Liver (tissue), 9 donors: ENCODE results near the gene SUSD4. TPM values are rescaled to one million over a fixed set of nuclear protein-coding genes. Genes with fewer than 3 reads are reported as not detected.

Experiments used
- DNase-seq: peaks from one replicate; pipeline ENCODE4 v3.0.0-alpha.2; 2017; ENCODE audit warnings: low spot score
- H3K27ac ChIP-seq, 2 donors: one replicate each; pipeline ENCODE4 v1.7.0; 2013; ENCODE audit warnings: inconsistent platforms in 2 of 2, low read length in 2 of 2, control low read depth in 1 of 2, low read depth in 1 of 2, mild to moderate bottlenecking in 1 of 2
- H3K27me3 ChIP-seq, 4 donors: one replicate each; pipeline versions ENCODE4 v1.6.1 to v1.7.0; 2013; ENCODE audit warnings: low read length in 3 of 4, inconsistent platforms in 1 of 4, mild to moderate bottlenecking in 1 of 4, moderate library complexity in 1 of 4; ENCODE audit not compliant: control insufficient read depth in 4 of 4, insufficient read depth in 4 of 4
- H3K36me3 ChIP-seq, 4 donors: one replicate each; pipeline versions ENCODE4 v1.6.1 to v1.7.0; 2013; ENCODE audit warnings: low read length in 3 of 4, mild to moderate bottlenecking in 3 of 4, low read depth in 1 of 4, moderate library complexity in 1 of 4; ENCODE audit not compliant: control insufficient read depth in 4 of 4, insufficient read depth in 3 of 4
- H3K4me1 ChIP-seq, 4 donors: one replicate each; pipeline versions ENCODE4 v1.6.1 to v1.7.0; 2013; ENCODE audit warnings: low read length in 3 of 4, mild to moderate bottlenecking in 3 of 4, moderate library complexity in 1 of 4; ENCODE audit not compliant: control insufficient read depth in 4 of 4, insufficient read depth in 4 of 4
- H3K4me3 ChIP-seq, 3 donors: one replicate each; pipeline versions ENCODE4 v1.6.1 to v1.7.0; 2013; ENCODE audit warnings: low read length in 3 of 3, control low read depth in 1 of 3, low read depth in 1 of 3, mild to moderate bottlenecking in 1 of 3
- H3K9ac ChIP-seq, 2 donors: one replicate each; pipeline ENCODE4 v1.7.0; 2013; ENCODE audit warnings: low read length in 2 of 2, mild to moderate bottlenecking in 2 of 2, moderate library complexity in 2 of 2, control low read depth in 1 of 2, low read depth in 1 of 2
- H3K9me3 ChIP-seq, 4 donors: one replicate each; pipeline versions ENCODE4 v1.6.1 to v1.7.0; 2013; ENCODE audit warnings: low read length in 3 of 4; ENCODE audit not compliant: control insufficient read depth in 4 of 4
- ATF3 ChIP-seq: IDR thresholded peaks from 2 replicates; pipeline ENCODE4 v1.6.1; 2016; ENCODE audit warnings: antibody characterized with exemption
- CTCF ChIP-seq: fragments of 150-350 bp; IDR thresholded peaks from 2 replicates; pipeline ENCODE4 v1.5.1; 2017; ENCODE audit warnings: improper control_type of control experiment, low read depth, low read length; ENCODE audit not compliant: missing input control
- FOXA1 ChIP-seq: IDR thresholded peaks from 2 replicates; pipeline ENCODE4 v1.6.1; 2016; ENCODE audit warnings: antibody characterized with exemption
- FOXA2 ChIP-seq: IDR thresholded peaks from 2 replicates; pipeline ENCODE4 v1.6.1; 2016; ENCODE audit warnings: antibody characterized with exemption
- GABPA ChIP-seq, 2 donors: IDR thresholded peaks in 1 of 2; conservative IDR thresholded peaks in 1 of 2; 2 replicates each; pipeline ENCODE4 v1.6.1; 2016; ENCODE audit warnings: antibody characterized with exemption in 2 of 2, mild to moderate bottlenecking in 1 of 2, moderate library complexity in 1 of 2
- HNF4A ChIP-seq, 2 donors: conservative IDR thresholded peaks; 2 replicates each; pipeline ENCODE4 v1.6.1; 2016; ENCODE audit warnings: antibody characterized with exemption in 2 of 2, mild to moderate bottlenecking in 2 of 2
- HNF4G ChIP-seq: IDR thresholded peaks from 2 replicates; pipeline ENCODE4 v1.6.1; 2016; ENCODE audit warnings: antibody characterized with exemption
- JUND ChIP-seq, 2 donors: IDR thresholded peaks; 2 replicates each; pipeline ENCODE4 v1.6.1; 2016; ENCODE audit warnings: antibody characterized with exemption in 2 of 2
- NR2F2 ChIP-seq: IDR thresholded peaks from 2 replicates; pipeline ENCODE4 v1.6.1; 2016; ENCODE audit warnings: antibody characterized with exemption
- RAD21 ChIP-seq, 2 donors: IDR thresholded peaks; 2 replicates each; pipeline ENCODE4 v1.6.1; 2016; ENCODE audit warnings: antibody characterized with exemption in 2 of 2, mild to moderate bottlenecking in 2 of 2
- RXRA ChIP-seq, 2 donors: IDR thresholded peaks; 2 replicates each; pipeline ENCODE4 v1.6.1; 2017 to 2018; ENCODE audit warnings: antibody characterized with exemption in 2 of 2, mild to moderate bottlenecking in 1 of 2
- TAF1 ChIP-seq: conservative IDR thresholded peaks from 2 replicates; pipeline ENCODE4 v1.6.1; 2016; ENCODE audit warnings: antibody characterized with exemption, mild to moderate bottlenecking
- YY1 ChIP-seq: IDR thresholded peaks from 2 replicates; pipeline ENCODE4 v1.6.1; 2016; ENCODE audit warnings: antibody characterized with exemption, mild to moderate bottlenecking
- ZBTB33 ChIP-seq: IDR thresholded peaks from 2 replicates; pipeline ENCODE4 v1.6.1; 2016; ENCODE audit warnings: antibody characterized with exemption
- WGBS: extraction: QIAGEN DNeasy Blood & Tissue Kit; methylation state at CpG from one replicate; pipeline ENCODE4 v1.1.7; 2013; 5-methylcytosine and 5-hydroxymethylcytosine counted together
- polyA plus RNA-seq, 2 donors: library from polyadenylated mRNA; stranded (reverse) in 1 of 2; unstranded in 1 of 2; fragments of 200-250 nt in 1 of 2; fragments of >200 nt in 1 of 2; fragmentation: Nextera tagmentation in 1 of 2; extraction: Ambion mirVana in 1 of 2; gene quantifications; one replicate each; pipeline versions ENCODE4 v1.2.1 to v1.2.3, GENCODE V29; 2013 to 2015
- total RNA-seq, 2 donors: library from RNA; depleted of rRNA; stranded (reverse); fragments of >200 nt; gene quantifications; one replicate each; pipeline ENCODE4 v1.2.3, GENCODE V29; 2014
- TF ChIP-seq, protein P1 (sequence below): IDR thresholded peaks from 2 replicates; pipeline ENCODE4 v1.6.1; 2016; ENCODE audit warnings: antibody characterized with exemption
- TF ChIP-seq, protein P2 (sequence below): IDR thresholded peaks from 2 replicates; pipeline ENCODE4 v1.6.1; 2016; ENCODE audit warnings: antibody characterized with exemption, mild to moderate bottlenecking
- donor health status: healthy.
- donor health status: healthy.
- donor health status: healthy.
- donor health status: healthy.
- donor health status: healthy.

SUSD4 gene
- total and polyA plus RNA-seq, 4 donors = 1.1 to 3.8 (median 1.8) TPM

DNA sequence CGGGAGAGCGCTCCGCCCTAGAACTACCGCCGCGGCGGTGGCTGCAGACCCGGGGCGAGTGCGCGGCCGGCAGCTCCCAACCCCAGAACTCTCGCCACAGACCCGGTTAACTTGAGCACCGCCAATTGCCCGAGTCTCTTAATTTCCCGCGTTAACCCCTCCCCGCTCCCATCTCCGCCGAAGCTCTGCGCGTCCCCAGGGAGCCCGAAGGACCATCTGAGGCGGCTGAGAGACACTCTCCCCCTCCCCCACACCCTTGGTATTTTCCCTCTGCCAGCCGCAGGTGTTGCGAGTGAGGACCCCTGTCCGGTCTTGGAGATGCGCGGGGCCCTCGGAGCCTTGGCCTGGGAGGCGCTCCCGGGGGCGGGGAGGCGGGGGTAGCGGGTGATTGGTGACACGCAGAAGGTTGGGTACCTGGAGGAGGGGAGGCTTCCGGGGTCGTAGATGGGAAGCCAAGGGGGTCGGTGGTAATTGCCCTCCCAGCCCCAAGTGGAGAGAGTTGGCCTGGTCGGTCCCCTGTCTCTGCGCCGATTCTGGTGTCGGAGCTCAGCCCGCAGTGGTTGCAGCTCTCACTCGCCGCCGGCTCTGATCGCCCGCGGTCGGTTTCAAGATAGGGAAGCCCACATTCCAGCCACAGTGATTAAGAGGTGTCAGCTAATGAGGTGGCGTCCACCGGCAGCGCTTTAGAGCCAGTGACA is 858 bp upstream of the SUSD4 start:
- TF ChIP-seq YY1 = no peak
- TF ChIP-seq RXRA (IDR thresholded peaks at IDR 0.05) = no peak
- no peak for TF ChIP-seq FOXA2
- TF ChIP-seq NR2F2 = no peak
- TF ChIP-seq JUND (IDR thresholded peaks at IDR 0.05) = no peak
- TF ChIP-seq HNF4G = no peak
- TF ChIP-seq GABPA (IDR thresholded peaks at IDR 0.05 in 1 of 2, conservative IDR thresholded peaks at IDR 0.05 in 1 of 2) = no peak
- TF ChIP-seq HNF4A (conservative IDR thresholded peaks at IDR 0.05) = no peak
- TF ChIP-seq, protein P1, sequence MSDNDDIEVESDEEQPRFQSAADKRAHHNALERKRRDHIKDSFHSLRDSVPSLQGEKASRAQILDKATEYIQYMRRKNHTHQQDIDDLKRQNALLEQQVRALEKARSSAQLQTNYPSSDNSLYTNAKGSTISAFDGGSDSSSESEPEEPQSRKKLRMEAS = no peak
- no peak for TF ChIP-seq ATF3
- TF ChIP-seq FOXA1 = no peak
- TF ChIP-seq TAF1 = no peak
- no peak for TF ChIP-seq CTCF
- no peak for TF ChIP-seq ZBTB33
- TF ChIP-seq RAD21 (IDR thresholded peaks at IDR 0.05) = no peak
- TF ChIP-seq, protein P2, sequence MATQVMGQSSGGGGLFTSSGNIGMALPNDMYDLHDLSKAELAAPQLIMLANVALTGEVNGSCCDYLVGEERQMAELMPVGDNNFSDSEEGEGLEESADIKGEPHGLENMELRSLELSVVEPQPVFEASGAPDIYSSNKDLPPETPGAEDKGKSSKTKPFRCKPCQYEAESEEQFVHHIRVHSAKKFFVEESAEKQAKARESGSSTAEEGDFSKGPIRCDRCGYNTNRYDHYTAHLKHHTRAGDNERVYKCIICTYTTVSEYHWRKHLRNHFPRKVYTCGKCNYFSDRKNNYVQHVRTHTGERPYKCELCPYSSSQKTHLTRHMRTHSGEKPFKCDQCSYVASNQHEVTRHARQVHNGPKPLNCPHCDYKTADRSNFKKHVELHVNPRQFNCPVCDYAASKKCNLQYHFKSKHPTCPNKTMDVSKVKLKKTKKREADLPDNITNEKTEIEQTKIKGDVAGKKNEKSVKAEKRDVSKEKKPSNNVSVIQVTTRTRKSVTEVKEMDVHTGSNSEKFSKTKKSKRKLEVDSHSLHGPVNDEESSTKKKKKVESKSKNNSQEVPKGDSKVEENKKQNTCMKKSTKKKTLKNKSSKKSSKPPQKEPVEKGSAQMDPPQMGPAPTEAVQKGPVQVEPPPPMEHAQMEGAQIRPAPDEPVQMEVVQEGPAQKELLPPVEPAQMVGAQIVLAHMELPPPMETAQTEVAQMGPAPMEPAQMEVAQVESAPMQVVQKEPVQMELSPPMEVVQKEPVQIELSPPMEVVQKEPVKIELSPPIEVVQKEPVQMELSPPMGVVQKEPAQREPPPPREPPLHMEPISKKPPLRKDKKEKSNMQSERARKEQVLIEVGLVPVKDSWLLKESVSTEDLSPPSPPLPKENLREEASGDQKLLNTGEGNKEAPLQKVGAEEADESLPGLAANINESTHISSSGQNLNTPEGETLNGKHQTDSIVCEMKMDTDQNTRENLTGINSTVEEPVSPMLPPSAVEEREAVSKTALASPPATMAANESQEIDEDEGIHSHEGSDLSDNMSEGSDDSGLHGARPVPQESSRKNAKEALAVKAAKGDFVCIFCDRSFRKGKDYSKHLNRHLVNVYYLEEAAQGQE = no peak
- no peaks in the 10 kb centered on the region for H3K9me3 ChIP-seq
- no peak overlapping the region for H3K9ac ChIP-seq
- peaks cover 0 to 3% (median 0%) of the 10 kb centered on the region in 4 donors for H3K27me3 ChIP-seq
- peaks cover 10 to 17% (median 16%) of the 10 kb centered on the region in 4 donors for H3K4me1 ChIP-seq
- 5% methylated on average over 55 of the region's 55 CpGs for WGBS
- peak overlapping the region in 2 of 3 donors; percentile 49 to 77 for H3K4me3 ChIP-seq
- no peak overlapping the region for H3K27ac ChIP-seq
- H3K36me3 ChIP-seq = no peaks in the 10 kb centered on the region
- no peak for DNase-seq
